GM23248 (cell line): ENCODE results near the gene KMT2A.

ENCODE experiments used
- EZH2 ChIP-seq: fragments of 200-600 bp; sonication (generic); IDR thresholded peaks from 2 replicates; pipeline ENCODE4 v1.6.1; 2018; ENCODE audit warnings: antibody characterized with exemption, mild to moderate bottlenecking; ENCODE audit not compliant: insufficient read depth, poor library complexity, severe bottlenecking
- EZH2phosphoT487 ChIP-seq: fragments of 200-600 bp; sonication (generic); IDR thresholded peaks from 2 replicates; pipeline ENCODE4 v1.6.1; 2018; ENCODE audit warnings: antibody characterized with exemption, moderate library complexity, mild to moderate bottlenecking, low read depth; ENCODE audit not compliant: insufficient read depth

DNA sequence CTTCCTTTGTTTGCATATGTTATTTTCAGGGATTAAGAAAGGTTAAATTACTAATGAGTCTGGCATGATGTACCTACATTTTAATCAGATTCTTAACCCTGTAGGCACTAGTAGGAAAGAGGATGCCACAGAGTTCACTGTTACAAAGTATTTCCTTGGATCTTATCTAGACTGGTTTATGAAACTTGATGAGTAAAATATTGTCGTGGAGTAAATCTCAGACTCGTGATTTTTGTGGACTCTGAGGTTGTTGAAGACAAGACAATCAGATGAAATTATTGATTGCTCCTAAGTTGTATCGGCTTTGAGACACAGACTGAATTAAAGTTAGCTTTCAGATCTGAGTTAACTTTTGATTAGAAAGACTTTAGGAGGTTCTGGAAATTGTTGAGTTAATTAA is 6.0 kb downstream of the KMT2A start:
- TF ChIP-seq EZH2 (no peak), EZH2phosphoT487 (no peak)
